ENCODE data around the gene FOXI3.

- TF ChIP-seq POLR2AphosphoS5 (IDR thresholded peaks at IDR 0.05; ENCODE audit: low read depth, low read length) (no peak), FOXJ3 (CRISPR knock-in tag; IDR thresholded peaks at IDR 0.05) (no peak), CTCF (IDR thresholded peaks at IDR 0.05) (no peak), FOSL2 (IDR thresholded peaks at IDR 0.05; ENCODE audit: borderline replicate concordance, low read depth) (no peak), RAD21 (IDR thresholded peaks at IDR 0.05; ENCODE audit: low read length) (no peak), USF2 (IDR thresholded peaks at IDR 0.05; ENCODE audit: borderline replicate concordance, low read depth, low read length) (no peak), EP300 (IDR thresholded peaks at IDR 0.05; ENCODE audit: borderline replicate concordance in 1 of 2, low read depth in 1 of 2, low read length in 1 of 2) (no peak), MAX (IDR thresholded peaks at IDR 0.05; ENCODE audit: low read depth) (no peak), JUND (IDR thresholded peaks at IDR 0.05) (no peak), GATA2 (CRISPR knock-in tag; IDR thresholded peaks at IDR 0.05) (no peak), TCF12 (IDR thresholded peaks at IDR 0.05) (no peak)
These were observed 30.7 kb upstream of the FOXI3 start for GRCh38 chr2:88483200-88483599.

Measured in SK-N-SH (cell line).